Measurements from ENCODE around the gene EHMT2.

The EHMT2 gene

DNA sequence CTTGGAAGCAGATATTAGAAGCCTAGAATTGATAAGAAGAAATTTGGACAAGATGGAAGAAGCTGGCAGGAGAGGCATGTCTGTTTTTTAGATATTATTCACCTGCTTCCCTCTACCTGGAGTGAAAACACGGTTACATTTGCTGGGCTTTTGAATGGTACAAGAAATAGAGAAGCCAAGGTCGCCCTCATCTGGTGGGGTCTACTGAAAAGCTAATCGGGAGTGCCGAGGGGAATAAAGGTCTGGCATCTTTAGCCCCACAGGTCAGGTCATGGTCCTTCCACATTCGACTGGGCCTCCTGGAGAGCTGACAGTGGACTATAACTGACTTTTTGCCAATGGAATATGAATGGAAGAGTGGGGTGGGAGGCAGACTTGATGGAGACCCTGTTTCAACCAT, 25.4 kb upstream of the EHMT2 start:
- H3K36me3 ChIP-seq (ENCODE audit: control insufficient read depth in 1 of 2, insufficient read depth in 2 of 2, low read depth in 1 of 2, low read length in 2 of 2) = no peaks in the 10 kb centered on the region
- no peak overlapping the region for H3K23ac ChIP-seq (ENCODE audit: low read length in 2 of 2)
- no peak for DNase-seq
- no peak overlapping the region for H3K27ac ChIP-seq (ENCODE audit: low read length, poor library complexity, severe bottlenecking)
- no peaks in the 10 kb centered on the region for H3K9me3 ChIP-seq (ENCODE audit: control insufficient read depth, low read length)
- H4K91ac ChIP-seq (ENCODE audit: low read length) = no peak overlapping the region
- H2BK5ac ChIP-seq (ENCODE audit: low read depth, low read length, poor library complexity, severe bottlenecking) = no peak overlapping the region
- no peak overlapping the region for H3K4me2 ChIP-seq (ENCODE audit: low read length, poor library complexity, severe bottlenecking)
- H3K79me1 ChIP-seq (replicated peaks; ENCODE audit: low read length, poor library complexity, severe bottlenecking) = no peaks in the 10 kb centered on the region
- no peak overlapping the region for H3K9ac ChIP-seq (ENCODE audit: low read length)
- H3K27me3 ChIP-seq (ENCODE audit: control insufficient read depth in 1 of 2, insufficient read depth in 1 of 2, low read length in 2 of 2) = peaks cover 0 to 7% of the 10 kb centered on the region in 2 experiments
- H4K8ac ChIP-seq (ENCODE audit: low read length) = no peak overlapping the region
- peaks cover 1% of the 10 kb centered on the region for H3K4me1 ChIP-seq (ENCODE audit: control insufficient read depth, insufficient read depth, low read depth, low read length)
- H2AFZ ChIP-seq (ENCODE audit: low read depth, low read length) = no peak overlapping the region
- no peak overlapping the region for H3K18ac ChIP-seq (ENCODE audit: low read depth in 1 of 2, low read length in 2 of 2)
- H2BK15ac ChIP-seq (ENCODE audit: low read depth, poor library complexity, severe bottlenecking) = no peak overlapping the region
- no peak overlapping the region for H2BK12ac ChIP-seq (ENCODE audit: low read length in 2 of 2)
- WGBS = 27% methylated on average over 5 of the region's 5 CpGs
- H3K4me3 ChIP-seq (ENCODE audit: insufficient read depth in 1 of 2, low read depth in 1 of 2, low read length in 2 of 2) = no peak overlapping the region
- no peak overlapping the region for H2AK5ac ChIP-seq (ENCODE audit: low read length, severe bottlenecking)
- H2BK120ac ChIP-seq (ENCODE audit: low read depth, low read length) = no peak overlapping the region
- H3K14ac ChIP-seq (ENCODE audit: low read length in 2 of 2) = no peak overlapping the region
- no peak overlapping the region for H3K4ac ChIP-seq (ENCODE audit: low read depth in 1 of 2, low read length in 2 of 2)

- Histone ChIP-seq H3K14ac (ENCODE audit: low read length in 2 of 2) (no peak overlapping the region), H4K91ac (ENCODE audit: low read length) (no peak overlapping the region), H2BK120ac (ENCODE audit: low read depth, low read length) (no peak overlapping the region), H4K8ac (ENCODE audit: low read length) (no peak overlapping the region), H2BK5ac (ENCODE audit: low read depth, low read length, poor library complexity, severe bottlenecking) (no peak overlapping the region), H3K4ac (ENCODE audit: low read depth in 1 of 2, low read length in 2 of 2) (no peak overlapping the region), H2AFZ (ENCODE audit: low read depth, low read length) (no peak overlapping the region), H3K27ac (ENCODE audit: low read length, poor library complexity, severe bottlenecking) (no peak overlapping the region), H3K18ac (ENCODE audit: low read depth in 1 of 2, low read length in 2 of 2) (no peak overlapping the region), H3K79me1 (replicated peaks; ENCODE audit: low read length, poor library complexity, severe bottlenecking) (no peaks in the 10 kb centered on the region), H3K23ac (ENCODE audit: low read length in 2 of 2) (no peak overlapping the region), H2BK12ac (ENCODE audit: low read length in 2 of 2) (no peak overlapping the region), H3K9me3 (ENCODE audit: control insufficient read depth, low read length) (no peaks in the 10 kb centered on the region), H3K36me3 (ENCODE audit: control insufficient read depth in 1 of 2, insufficient read depth in 2 of 2, low read depth in 1 of 2, low read length in 2 of 2) (no peaks in the 10 kb centered on the region), H2AK5ac (ENCODE audit: low read length, severe bottlenecking) (no peak overlapping the region), H3K9ac (ENCODE audit: low read length) (no peak overlapping the region), H3K4me3 (ENCODE audit: insufficient read depth in 1 of 2, low read depth in 1 of 2, low read length in 2 of 2) (no peak overlapping the region), H3K4me2 (ENCODE audit: low read length, poor library complexity, severe bottlenecking) (no peak overlapping the region), H3K4me1 (ENCODE audit: control insufficient read depth, insufficient read depth, low read depth, low read length) (no peaks in the 10 kb centered on the region), H3K27me3 (ENCODE audit: control insufficient read depth in 1 of 2, insufficient read depth in 1 of 2, low read length in 2 of 2) (no peaks in the 10 kb centered on the region), H2BK15ac (ENCODE audit: low read depth, poor library complexity, severe bottlenecking) (no peak overlapping the region)
- no peak for DNase-seq
- WGBS = 80% methylated on average over 2 of the region's 2 CpGs
Measured at GRCh38 chr6:31920811-31921210, 23.3 kb upstream of the EHMT2 start.

DNA sequence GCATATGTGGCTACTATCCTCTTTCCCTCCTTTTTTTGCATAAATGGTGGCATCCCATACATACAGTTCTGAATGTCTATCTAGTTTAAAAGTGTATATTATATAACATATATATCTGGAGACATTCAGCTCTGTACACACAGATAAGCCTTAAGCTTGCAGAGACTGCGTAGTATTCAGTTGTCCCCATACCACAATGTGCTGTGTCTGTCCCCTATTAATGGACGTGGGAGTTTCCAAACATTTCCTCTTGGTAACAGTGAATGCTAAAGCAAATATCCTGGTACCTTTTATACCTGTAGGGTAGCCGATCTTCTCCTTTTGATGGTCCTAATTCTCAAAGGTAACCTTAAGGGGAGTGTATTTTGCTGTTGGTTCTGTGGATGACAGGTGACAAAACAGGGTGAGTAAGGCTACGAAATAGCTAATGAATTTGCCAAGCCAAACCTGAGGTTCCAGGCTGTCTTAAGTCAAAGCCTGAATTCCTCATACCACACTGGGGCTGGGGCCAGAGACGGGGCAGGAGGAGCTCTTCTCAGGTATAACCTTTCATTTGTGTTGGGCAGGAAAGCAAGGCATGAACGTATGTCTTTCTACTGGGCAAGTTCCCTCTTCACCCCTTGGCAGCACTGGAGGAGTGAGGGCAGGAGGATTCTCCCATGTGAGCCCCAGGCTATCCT, 22.3 kb upstream of the EHMT2 start:
- Histone ChIP-seq H2BK120ac (ENCODE audit: low read depth, low read length) (no peak overlapping the region), H2AK5ac (ENCODE audit: low read length, severe bottlenecking) (no peak overlapping the region), H3K27me3 (ENCODE audit: control insufficient read depth in 1 of 2, insufficient read depth in 1 of 2, low read length in 2 of 2) (no peaks in the 10 kb centered on the region), H3K9me3 (ENCODE audit: control insufficient read depth, low read length) (no peaks in the 10 kb centered on the region), H2BK5ac (ENCODE audit: low read depth, low read length, poor library complexity, severe bottlenecking) (no peak overlapping the region), H3K79me1 (replicated peaks; ENCODE audit: low read length, poor library complexity, severe bottlenecking) (no peaks in the 10 kb centered on the region), H4K8ac (ENCODE audit: low read length) (no peak overlapping the region), H3K4me3 (ENCODE audit: insufficient read depth in 1 of 2, low read depth in 1 of 2, low read length in 2 of 2) (no peak overlapping the region), H3K14ac (ENCODE audit: low read length in 2 of 2) (no peak overlapping the region), H2BK12ac (ENCODE audit: low read length in 2 of 2) (no peak overlapping the region), H2BK15ac (ENCODE audit: low read depth, poor library complexity, severe bottlenecking) (no peak overlapping the region), H3K4ac (ENCODE audit: low read depth in 1 of 2, low read length in 2 of 2) (no peak overlapping the region), H3K23ac (ENCODE audit: low read length in 2 of 2) (no peak overlapping the region), H2AFZ (ENCODE audit: low read depth, low read length) (no peak overlapping the region), H3K36me3 (ENCODE audit: control insufficient read depth in 1 of 2, insufficient read depth in 2 of 2, low read depth in 1 of 2, low read length in 2 of 2) (no peaks in the 10 kb centered on the region), H3K4me1 (ENCODE audit: control insufficient read depth, insufficient read depth, low read depth, low read length) (no peaks in the 10 kb centered on the region), H3K9ac (ENCODE audit: low read length) (no peak overlapping the region), H3K27ac (ENCODE audit: low read length, poor library complexity, severe bottlenecking) (no peak overlapping the region), H3K18ac (ENCODE audit: low read depth in 1 of 2, low read length in 2 of 2) (no peak overlapping the region), H4K91ac (ENCODE audit: low read length) (no peak overlapping the region), H3K4me2 (ENCODE audit: low read length, poor library complexity, severe bottlenecking) (no peak overlapping the region)
- WGBS = 91% methylated on average over 6 of the region's 6 CpGs
- no peak for DNase-seq

DNA sequence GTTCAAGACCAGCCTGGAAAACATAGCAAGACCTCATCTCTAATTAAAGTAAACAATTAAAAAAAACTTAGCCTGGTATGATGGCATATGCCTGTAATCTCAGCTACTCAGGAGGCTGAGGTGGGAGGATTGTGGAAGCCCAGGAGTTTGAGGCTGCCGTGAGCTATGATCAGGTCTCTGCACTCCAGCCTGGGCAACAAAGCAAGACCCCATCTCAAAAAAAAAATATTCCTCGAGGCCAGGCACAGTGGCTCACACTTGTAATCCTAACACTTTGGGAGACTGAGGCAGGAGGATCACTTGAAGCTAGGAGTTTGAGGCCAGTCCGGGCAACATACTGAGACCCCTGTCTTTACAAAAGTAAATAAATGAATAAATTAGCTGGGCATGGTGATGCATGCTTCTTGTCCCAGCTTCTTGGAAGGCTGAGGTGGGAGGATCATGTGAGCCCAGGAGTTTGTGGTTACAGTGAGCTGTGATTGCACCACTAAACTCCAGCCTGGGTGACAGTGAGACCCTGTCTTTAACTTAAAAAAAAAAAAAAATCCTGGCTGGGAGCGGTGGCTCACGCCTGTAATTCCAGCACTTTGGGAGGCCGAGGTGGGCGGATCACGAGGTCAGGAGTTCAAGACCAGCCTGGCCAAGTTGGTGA, 20.7 kb upstream of the EHMT2 start:
- H2BK120ac ChIP-seq (ENCODE audit: low read depth, low read length) = no peak overlapping the region
- H4K91ac ChIP-seq (ENCODE audit: low read length) = no peak overlapping the region

More for the DNA sequence above, 20.7 kb upstream of the EHMT2 start:
- no peak overlapping the region for H2BK15ac ChIP-seq (ENCODE audit: low read depth, poor library complexity, severe bottlenecking)
- H3K4me1 ChIP-seq (ENCODE audit: control insufficient read depth, insufficient read depth, low read depth, low read length) = no peaks in the 10 kb centered on the region
- H2BK5ac ChIP-seq (ENCODE audit: low read depth, low read length, poor library complexity, severe bottlenecking) = no peak overlapping the region
- 98% methylated on average over 8 of the region's 8 CpGs for WGBS
- H3K4me2 ChIP-seq (ENCODE audit: low read length, poor library complexity, severe bottlenecking) = no peak overlapping the region
- no peak overlapping the region for H3K9ac ChIP-seq (ENCODE audit: low read length)
- H2AFZ ChIP-seq (ENCODE audit: low read depth, low read length) = no peak overlapping the region
- no peak overlapping the region for H3K4me3 ChIP-seq (ENCODE audit: insufficient read depth in 1 of 2, low read depth in 1 of 2, low read length in 2 of 2)
- no peak overlapping the region for H3K23ac ChIP-seq (ENCODE audit: low read length in 2 of 2)
- no peak for DNase-seq
- no peak overlapping the region for H2AK5ac ChIP-seq (ENCODE audit: low read length, severe bottlenecking)
- no peak overlapping the region for H2BK12ac ChIP-seq (ENCODE audit: low read length in 2 of 2)
- H3K14ac ChIP-seq (ENCODE audit: low read length in 2 of 2) = no peak overlapping the region
- H3K27me3 ChIP-seq (ENCODE audit: control insufficient read depth in 1 of 2, insufficient read depth in 1 of 2, low read length in 2 of 2) = no peaks in the 10 kb centered on the region
- no peaks in the 10 kb centered on the region for H3K79me1 ChIP-seq (replicated peaks; ENCODE audit: low read length, poor library complexity, severe bottlenecking)
- no peaks in the 10 kb centered on the region for H3K9me3 ChIP-seq (ENCODE audit: control insufficient read depth, low read length)
- no peak overlapping the region for H3K18ac ChIP-seq (ENCODE audit: low read depth in 1 of 2, low read length in 2 of 2)
- H3K36me3 ChIP-seq (ENCODE audit: control insufficient read depth in 1 of 2, insufficient read depth in 2 of 2, low read depth in 1 of 2, low read length in 2 of 2) = no peaks in the 10 kb centered on the region
- no peak overlapping the region for H3K27ac ChIP-seq (ENCODE audit: low read length, poor library complexity, severe bottlenecking)
- H3K4ac ChIP-seq (ENCODE audit: low read depth in 1 of 2, low read length in 2 of 2) = no peak overlapping the region
- no peak overlapping the region for H4K8ac ChIP-seq (ENCODE audit: low read length)

Measured in mesenchymal stem cell (in vitro differentiated cells and primary cell).